ENCODE data around the gene CNN2. TPM values are rescaled to one million over a fixed set of nuclear protein-coding genes. Genes with fewer than 3 reads are reported as not detected.
A peak's percentile ranks its signal among the peaks of the same experiment; 100 is the strongest.

Gene CNN2
- total RNA-seq, 1 experiment from 2014 or later: 524 TPM

DNA sequence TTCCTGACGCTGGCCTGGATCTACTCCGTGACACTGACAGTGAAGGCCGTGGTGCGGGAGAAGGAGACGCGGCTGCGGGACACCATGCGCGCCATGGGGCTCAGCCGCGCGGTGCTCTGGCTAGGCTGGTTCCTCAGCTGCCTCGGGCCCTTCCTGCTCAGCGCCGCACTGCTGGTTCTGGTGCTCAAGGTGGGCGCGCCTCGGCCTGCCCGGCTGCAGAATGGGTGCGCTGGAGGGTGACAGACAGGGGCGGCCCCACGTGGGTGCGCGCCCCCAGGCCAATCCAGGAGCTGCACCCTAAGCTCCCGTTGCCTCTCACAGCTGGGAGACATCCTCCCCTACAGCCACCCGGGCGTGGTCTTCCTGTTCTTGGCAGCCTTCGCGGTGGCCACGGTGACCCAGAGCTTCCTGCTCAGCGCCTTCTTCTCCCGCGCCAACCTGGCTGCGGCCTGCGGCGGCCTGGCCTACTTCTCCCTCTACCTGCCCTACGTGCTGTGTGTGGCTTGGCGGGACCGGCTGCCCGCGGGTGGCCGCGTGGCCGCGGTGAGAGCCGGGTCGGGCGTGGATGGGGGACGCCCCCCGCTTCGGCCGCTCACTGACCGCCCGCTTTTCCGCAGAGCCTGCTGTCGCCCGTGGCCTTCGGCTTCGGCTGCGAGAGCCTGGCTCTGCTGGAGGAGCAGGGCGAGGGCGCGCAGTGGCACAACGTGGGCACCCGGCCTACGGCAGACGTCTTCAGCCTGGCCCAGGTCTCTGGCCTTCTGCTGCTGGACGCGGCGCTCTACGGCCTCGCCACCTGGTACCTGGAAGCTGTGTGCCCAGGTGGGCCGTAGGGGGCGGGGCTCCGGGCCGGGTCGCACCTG is 20.7 kb downstream of the CNN2 start:
- Histone ChIP-seq H2BK120ac (ENCODE audit: low read depth, low read length, poor library complexity, severe bottlenecking) (no peak overlapping the region), H2AK5ac (ENCODE audit: insufficient read length, low read length) (no peak overlapping the region), H4K8ac (replicated peaks; ENCODE audit: insufficient read length, low read depth, low read length) (no peak overlapping the region), H2BK20ac (ENCODE audit: low read depth, low read length, poor library complexity, severe bottlenecking) (no peak overlapping the region), H3K9me3 (ENCODE audit: control insufficient read depth, low read depth, low read length) (no peaks in the 10 kb centered on the region), H2BK5ac (ENCODE audit: insufficient read length, low read length) (no peak overlapping the region), H3K23ac (ENCODE audit: insufficient read length, low read depth, low read length) (no peak overlapping the region), H3K4me1 (ENCODE audit: insufficient read depth, low read length) (no peaks in the 10 kb centered on the region; the same call in 1 of the 2 replicates), H3K4me2 (ENCODE audit: insufficient read depth, insufficient read length, low read length) (no peak overlapping the region), H3K79me1 (ENCODE audit: insufficient read depth, low read depth, low read length, poor library complexity, severe bottlenecking) (no peaks in the 10 kb centered on the region), H2BK12ac (ENCODE audit: insufficient read length, low read depth, low read length) (no peak overlapping the region), H4K91ac (ENCODE audit: insufficient read length, low read depth, low read length) (no peak overlapping the region), H3K18ac (ENCODE audit: insufficient read length, low read depth, low read length) (no peak overlapping the region), H4K5ac (ENCODE audit: insufficient read length, low read depth, low read length) (no peak overlapping the region), H3K56ac (ENCODE audit: insufficient read length, low read depth, low read length) (no peak overlapping the region), H3T11ph (ENCODE audit: low read length) (no peak overlapping the region), H2BK15ac (ENCODE audit: low read depth, low read length) (no peak overlapping the region), H4K20me1 (ENCODE audit: control insufficient read depth, insufficient read depth, insufficient read length) (no peaks in the 10 kb centered on the region), H3K27me3 (ENCODE audit: insufficient read depth, low read length) (no peaks in the 10 kb centered on the region), H3K79me2 (ENCODE audit: insufficient read depth, low read length) (no peaks in the 10 kb centered on the region), H3K9ac (ENCODE audit: extremely low read depth, insufficient read length, low read length) (no peak overlapping the region), H3K14ac (ENCODE audit: insufficient read depth, low read length) (no peak overlapping the region; the same call in 1 of the 2 replicates), H3K23me2 (ENCODE audit: insufficient read length, low read depth, low read length, poor library complexity, severe bottlenecking) (no peaks in the 10 kb centered on the region), H3K4ac (ENCODE audit: low read depth, low read length) (no peak overlapping the region), H2AFZ (ENCODE audit: low read length) (no peak overlapping the region), H3K27ac (ENCODE audit: insufficient read length, low read depth, low read length) (no peak overlapping the region)
- Mint-ChIP-seq H3K36me3 (ENCODE audit: insufficient read depth in 1 of 3, low read depth in 3 of 3) (peaks cover 0 to 12% (median 2%) of the 10 kb centered on the region in 3 experiments; a peak in 2 of 7 replicates), H3K4me3 (no peak overlapping the region), H3K27ac (no peak overlapping the region), H3K27me3 (ENCODE audit: low read depth) (no peaks in the 10 kb centered on the region), H3K4me1 (peaks cover 2 to 15% of the 10 kb centered on the region in 2 experiments; a peak in 3 of 4 replicates), H3K9me3 (no peaks in the 10 kb centered on the region)
- DNase-seq: peak; percentile 36
- no CpG with 5 or more reads among the region's 77 CpGs for WGBS (ENCODE audit: extremely low coverage, insufficient read length, low lambda C conversion rate)
- TF ChIP-seq, protein P1, sequence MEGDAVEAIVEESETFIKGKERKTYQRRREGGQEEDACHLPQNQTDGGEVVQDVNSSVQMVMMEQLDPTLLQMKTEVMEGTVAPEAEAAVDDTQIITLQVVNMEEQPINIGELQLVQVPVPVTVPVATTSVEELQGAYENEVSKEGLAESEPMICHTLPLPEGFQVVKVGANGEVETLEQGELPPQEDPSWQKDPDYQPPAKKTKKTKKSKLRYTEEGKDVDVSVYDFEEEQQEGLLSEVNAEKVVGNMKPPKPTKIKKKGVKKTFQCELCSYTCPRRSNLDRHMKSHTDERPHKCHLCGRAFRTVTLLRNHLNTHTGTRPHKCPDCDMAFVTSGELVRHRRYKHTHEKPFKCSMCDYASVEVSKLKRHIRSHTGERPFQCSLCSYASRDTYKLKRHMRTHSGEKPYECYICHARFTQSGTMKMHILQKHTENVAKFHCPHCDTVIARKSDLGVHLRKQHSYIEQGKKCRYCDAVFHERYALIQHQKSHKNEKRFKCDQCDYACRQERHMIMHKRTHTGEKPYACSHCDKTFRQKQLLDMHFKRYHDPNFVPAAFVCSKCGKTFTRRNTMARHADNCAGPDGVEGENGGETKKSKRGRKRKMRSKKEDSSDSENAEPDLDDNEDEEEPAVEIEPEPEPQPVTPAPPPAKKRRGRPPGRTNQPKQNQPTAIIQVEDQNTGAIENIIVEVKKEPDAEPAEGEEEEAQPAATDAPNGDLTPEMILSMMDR (conservative IDR thresholded peaks at IDR 0.05): no peak

Measured in H9 (cell line).